ENCODE results near the gene KCNH5. TPM values are rescaled to one million over a fixed set of nuclear protein-coding genes. Genes with fewer than 3 reads are reported as not detected.

KCNH5 gene
- polyA plus RNA-seq, 1 donor (not counting 4 experiments of a cell fraction or from before 2014, with no cell fraction given): 0.04 TPM

DNA sequence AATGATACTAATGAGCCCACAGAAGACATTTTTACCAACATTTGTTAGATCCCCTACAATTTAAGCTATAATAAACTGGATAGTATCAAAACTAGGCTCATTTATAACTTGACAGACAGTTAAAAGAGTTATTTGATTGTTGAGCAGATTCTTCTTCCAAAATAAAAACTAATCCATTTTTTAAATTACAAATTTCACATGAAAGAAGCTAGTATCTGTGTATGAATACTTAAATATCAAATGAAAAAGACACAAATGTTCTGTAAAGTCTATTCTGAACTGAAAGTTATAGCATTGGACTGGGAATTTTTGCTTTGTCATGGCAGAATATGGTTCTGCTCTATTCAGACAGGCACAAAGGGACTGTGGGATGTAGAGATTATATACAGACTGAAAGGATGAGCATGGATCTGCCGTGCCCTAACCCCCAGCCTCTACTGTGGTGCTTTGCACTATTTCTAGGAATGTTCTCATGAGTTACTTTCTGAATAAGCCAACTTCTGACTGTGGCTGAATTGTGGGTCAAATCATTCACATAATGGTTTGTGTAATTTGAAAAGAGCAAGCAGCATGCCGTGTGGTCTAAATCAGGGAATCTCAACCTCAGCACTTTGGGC, 352.7 kb downstream of the KCNH5 start:
- Histone ChIP-seq H3K9me3 (ENCODE audit: control insufficient read depth, low read depth, low read length) (no peaks in the 10 kb centered on the region), H3K27ac (ENCODE audit: control insufficient read depth, insufficient read depth, low read length) (peak overlapping the region; percentile 93), H4K20me1 (ENCODE audit: control insufficient read depth, extremely low read depth, insufficient read depth, low read length) (no peaks in the 10 kb centered on the region), H3K4me3 (ENCODE audit: control insufficient read depth in 2 of 3, extremely low read depth in 1 of 3, insufficient read depth in 2 of 3, low read depth in 1 of 3, low read length in 3 of 3) (no peak overlapping the region), H2AFZ (ENCODE audit: control insufficient read depth, low read length) (peak overlapping the region; percentile 82), H3K27me3 (ENCODE audit: control insufficient read depth, extremely low read depth, insufficient read depth, low read length) (no peaks in the 10 kb centered on the region), H3K36me3 (ENCODE audit: control insufficient read depth in 2 of 2, extremely low read depth in 1 of 2, insufficient read depth in 2 of 2, low read length in 2 of 2) (no peaks in the 10 kb centered on the region), H3K4me1 (ENCODE audit: control insufficient read depth, extremely low read depth, insufficient read depth, low read length) (peaks cover 28% of the 10 kb centered on the region), H3K79me2 (ENCODE audit: control insufficient read depth, insufficient read depth, low read length) (no peaks in the 10 kb centered on the region), H3K4me2 (ENCODE audit: control insufficient read depth, extremely low read depth, insufficient read depth, low read depth, low read length) (peak overlapping the region; percentile 94), H3K9ac (ENCODE audit: control insufficient read depth, extremely low read depth, insufficient read depth, low read length) (peak overlapping the region; percentile 53), H3K9me1 (ENCODE audit: control insufficient read depth, extremely low read depth, insufficient read depth, low read length) (no peaks in the 10 kb centered on the region)
- dilution Hi-C loops (cut with MboI; ENCODE audit: extremely low pct_ligation_motif_present, low sequenced_read_pairs): no loop called here
- TF ChIP-seq, protein P1, sequence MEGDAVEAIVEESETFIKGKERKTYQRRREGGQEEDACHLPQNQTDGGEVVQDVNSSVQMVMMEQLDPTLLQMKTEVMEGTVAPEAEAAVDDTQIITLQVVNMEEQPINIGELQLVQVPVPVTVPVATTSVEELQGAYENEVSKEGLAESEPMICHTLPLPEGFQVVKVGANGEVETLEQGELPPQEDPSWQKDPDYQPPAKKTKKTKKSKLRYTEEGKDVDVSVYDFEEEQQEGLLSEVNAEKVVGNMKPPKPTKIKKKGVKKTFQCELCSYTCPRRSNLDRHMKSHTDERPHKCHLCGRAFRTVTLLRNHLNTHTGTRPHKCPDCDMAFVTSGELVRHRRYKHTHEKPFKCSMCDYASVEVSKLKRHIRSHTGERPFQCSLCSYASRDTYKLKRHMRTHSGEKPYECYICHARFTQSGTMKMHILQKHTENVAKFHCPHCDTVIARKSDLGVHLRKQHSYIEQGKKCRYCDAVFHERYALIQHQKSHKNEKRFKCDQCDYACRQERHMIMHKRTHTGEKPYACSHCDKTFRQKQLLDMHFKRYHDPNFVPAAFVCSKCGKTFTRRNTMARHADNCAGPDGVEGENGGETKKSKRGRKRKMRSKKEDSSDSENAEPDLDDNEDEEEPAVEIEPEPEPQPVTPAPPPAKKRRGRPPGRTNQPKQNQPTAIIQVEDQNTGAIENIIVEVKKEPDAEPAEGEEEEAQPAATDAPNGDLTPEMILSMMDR (optimal IDR thresholded peaks at IDR 0.05 in 1 of 3, IDR thresholded peaks at IDR 0.05 in 1 of 3, conservative IDR thresholded peaks at IDR 0.05 in 1 of 3; ENCODE audit: extremely low read depth in 1 of 3, insufficient read depth in 2 of 3, low read length in 3 of 3): no peak
- no peak for TF ChIP-seq EZH2 (IDR thresholded peaks at IDR 0.05; ENCODE audit: low read length)
- no peak for DNase-seq (ENCODE audit: low read depth, low spot score)
- FAIRE-seq: peak; percentile 26

DNA sequence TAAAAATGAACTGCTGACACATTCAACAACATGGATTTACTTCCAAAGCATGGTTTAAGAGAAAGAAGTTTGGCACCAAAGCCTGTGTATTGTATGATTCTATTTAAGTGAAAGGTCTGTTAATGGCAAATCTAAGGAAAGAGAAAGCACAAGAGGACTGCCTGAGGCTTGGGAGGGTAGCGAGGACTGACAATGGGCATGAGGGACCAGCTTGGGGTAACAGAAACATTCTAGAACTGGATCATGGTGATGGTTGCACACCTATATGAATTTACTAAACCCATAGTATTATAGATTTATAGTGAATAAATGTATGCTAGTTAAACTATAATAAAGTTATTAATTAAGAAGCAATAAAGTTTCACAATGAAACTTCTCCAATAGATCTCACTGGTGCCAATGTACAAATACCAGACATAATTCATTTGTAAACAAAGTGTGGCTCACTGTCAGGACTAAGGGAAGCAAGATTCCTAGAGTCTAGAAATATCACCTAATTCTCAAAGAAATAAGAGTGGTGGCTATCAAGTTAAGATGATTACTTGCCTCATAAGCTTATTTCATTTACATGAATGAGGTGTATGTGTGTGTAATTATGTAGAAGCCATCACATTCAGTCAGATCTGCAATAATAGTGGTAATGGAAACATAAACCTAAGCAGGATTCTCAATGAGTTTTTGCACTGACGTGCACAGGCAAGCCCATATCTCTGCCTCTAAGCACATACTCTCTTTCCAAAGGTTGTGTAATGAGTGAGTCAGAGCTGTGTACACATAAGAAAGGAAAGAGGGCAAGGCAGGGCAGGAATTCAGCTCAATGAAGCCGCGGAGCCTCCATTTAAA, 353.4 kb downstream of the KCNH5 start:
- dilution Hi-C loops (cut with MboI; ENCODE audit: extremely low pct_ligation_motif_present, low sequenced_read_pairs): no loop called here
- FAIRE-seq: peak; percentile 93
- Histone ChIP-seq H3K27me3 (ENCODE audit: control insufficient read depth, extremely low read depth, insufficient read depth, low read length) (no peaks in the 10 kb centered on the region), H4K20me1 (ENCODE audit: control insufficient read depth, extremely low read depth, insufficient read depth, low read length) (no peaks in the 10 kb centered on the region), H3K9me3 (ENCODE audit: control insufficient read depth, low read depth, low read length) (no peaks in the 10 kb centered on the region), H3K9ac (ENCODE audit: control insufficient read depth, extremely low read depth, insufficient read depth, low read length) (peak overlapping the region; percentile 53), H3K9me1 (ENCODE audit: control insufficient read depth, extremely low read depth, insufficient read depth, low read length) (no peaks in the 10 kb centered on the region), H3K4me1 (ENCODE audit: control insufficient read depth, extremely low read depth, insufficient read depth, low read length) (peaks cover 28% of the 10 kb centered on the region), H3K36me3 (ENCODE audit: control insufficient read depth in 2 of 2, extremely low read depth in 1 of 2, insufficient read depth in 2 of 2, low read length in 2 of 2) (no peaks in the 10 kb centered on the region), H3K4me2 (ENCODE audit: control insufficient read depth, extremely low read depth, insufficient read depth, low read depth, low read length) (peak overlapping the region; percentile 94), H3K27ac (ENCODE audit: control insufficient read depth, insufficient read depth, low read length) (peak overlapping the region; percentile 93), H3K79me2 (ENCODE audit: control insufficient read depth, insufficient read depth, low read length) (no peaks in the 10 kb centered on the region), H3K4me3 (ENCODE audit: control insufficient read depth in 2 of 3, extremely low read depth in 1 of 3, insufficient read depth in 2 of 3, low read depth in 1 of 3, low read length in 3 of 3) (peak overlapping the region in 2 of 3 experiments; percentile 48 to 56), H2AFZ (ENCODE audit: control insufficient read depth, low read length) (peak overlapping the region; percentile 96)
- peak; percentile 89 for DNase-seq (ENCODE audit: low read depth, low spot score)
- TF ChIP-seq EZH2 (IDR thresholded peaks at IDR 0.05; ENCODE audit: low read length): no peak
- TF ChIP-seq, protein P1 (optimal IDR thresholded peaks at IDR 0.05 in 1 of 3, IDR thresholded peaks at IDR 0.05 in 1 of 3, conservative IDR thresholded peaks at IDR 0.05 in 1 of 3; ENCODE audit: extremely low read depth in 1 of 3, insufficient read depth in 2 of 3, low read length in 3 of 3): no peak

Measured in keratinocyte (primary cell).